HG02885 (cell line): ENCODE results near the gene ADAMTS14.

Experiments used
- ATAC-seq: cut with Tn5 transposase; IDR thresholded peaks from one replicate; pipeline ENCODE4 v1.9.1; 2021; ENCODE audit warnings: mild to moderate bottlenecking; ENCODE audit not compliant: unreplicated experiment, poor library complexity

The ADAMTS14 gene

GRCh38 chr10:70674560-70675495, 2.5 kb downstream of the ADAMTS14 start:
- no peak for ATAC-seq

GRCh38 chr10:70675496-70676161, 3.3 kb downstream of the ADAMTS14 start:
- ATAC-seq, result no peak

- no peak for ATAC-seq
These were observed 4.2 kb downstream of the ADAMTS14 start for GRCh38 chr10:70676511-70676910.

GRCh38 chr10:70677016-70677415, 4.7 kb downstream of the ADAMTS14 start:
- ATAC-seq, result no peak

- ATAC-seq, result no peak
These were observed 5.4 kb downstream of the ADAMTS14 start for GRCh38 chr10:70677620-70678249.

GRCh38 chr10:70678250-70678635, 5.9 kb downstream of the ADAMTS14 start:
- ATAC-seq, result no peak

- no peak for ATAC-seq
These were observed 6.6 kb downstream of the ADAMTS14 start for GRCh38 chr10:70678757-70679489.

- ATAC-seq, result no peak
These were observed 7.2 kb downstream of the ADAMTS14 start for GRCh38 chr10:70679498-70679897.

GRCh38 chr10:70680899-70681730, 8.8 kb downstream of the ADAMTS14 start:
- no peak for ATAC-seq

- ATAC-seq, result no peak
These were observed 9.4 kb downstream of the ADAMTS14 start for GRCh38 chr10:70681731-70682005.

GRCh38 chr10:70682920-70683600, 10.8 kb downstream of the ADAMTS14 start:
- no peak for ATAC-seq

GRCh38 chr10:70683601-70683934, 11.3 kb downstream of the ADAMTS14 start:
- no peak for ATAC-seq

- ATAC-seq, result no peak
These were observed 11.6 kb downstream of the ADAMTS14 start for GRCh38 chr10:70683940-70684339.

- no peak for ATAC-seq
These were observed 12.1 kb downstream of the ADAMTS14 start for GRCh38 chr10:70684374-70684773.

- no peak for ATAC-seq
These were observed 12.6 kb downstream of the ADAMTS14 start for GRCh38 chr10:70684839-70685454.

- no peak for ATAC-seq
These were observed 13.2 kb downstream of the ADAMTS14 start for GRCh38 chr10:70685455-70685911.

- no peak for ATAC-seq
These were observed 16.5 kb downstream of the ADAMTS14 start for GRCh38 chr10:70688828-70689227.

- no peak for ATAC-seq
These were observed 17.4 kb downstream of the ADAMTS14 start for GRCh38 chr10:70689661-70690060.

- ATAC-seq, result no peak
These were observed 18.3 kb downstream of the ADAMTS14 start for GRCh38 chr10:70690589-70690988.
